ENCODE measurements around the gene AIFM3.
"Not testable (repeated sequence)": the region's sequence is repeated elsewhere in the genome, so short reads cannot be mapped to it uniquely, and the experiment has no call there.

The AIFM3 gene, protein sequence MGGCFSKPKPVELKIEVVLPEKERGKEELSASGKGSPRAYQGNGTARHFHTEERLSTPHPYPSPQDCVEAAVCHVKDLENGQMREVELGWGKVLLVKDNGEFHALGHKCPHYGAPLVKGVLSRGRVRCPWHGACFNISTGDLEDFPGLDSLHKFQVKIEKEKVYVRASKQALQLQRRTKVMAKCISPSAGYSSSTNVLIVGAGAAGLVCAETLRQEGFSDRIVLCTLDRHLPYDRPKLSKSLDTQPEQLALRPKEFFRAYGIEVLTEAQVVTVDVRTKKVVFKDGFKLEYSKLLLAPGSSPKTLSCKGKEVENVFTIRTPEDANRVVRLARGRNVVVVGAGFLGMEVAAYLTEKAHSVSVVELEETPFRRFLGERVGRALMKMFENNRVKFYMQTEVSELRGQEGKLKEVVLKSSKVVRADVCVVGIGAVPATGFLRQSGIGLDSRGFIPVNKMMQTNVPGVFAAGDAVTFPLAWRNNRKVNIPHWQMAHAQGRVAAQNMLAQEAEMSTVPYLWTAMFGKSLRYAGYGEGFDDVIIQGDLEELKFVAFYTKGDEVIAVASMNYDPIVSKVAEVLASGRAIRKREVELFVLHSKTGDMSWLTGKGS

DNA sequence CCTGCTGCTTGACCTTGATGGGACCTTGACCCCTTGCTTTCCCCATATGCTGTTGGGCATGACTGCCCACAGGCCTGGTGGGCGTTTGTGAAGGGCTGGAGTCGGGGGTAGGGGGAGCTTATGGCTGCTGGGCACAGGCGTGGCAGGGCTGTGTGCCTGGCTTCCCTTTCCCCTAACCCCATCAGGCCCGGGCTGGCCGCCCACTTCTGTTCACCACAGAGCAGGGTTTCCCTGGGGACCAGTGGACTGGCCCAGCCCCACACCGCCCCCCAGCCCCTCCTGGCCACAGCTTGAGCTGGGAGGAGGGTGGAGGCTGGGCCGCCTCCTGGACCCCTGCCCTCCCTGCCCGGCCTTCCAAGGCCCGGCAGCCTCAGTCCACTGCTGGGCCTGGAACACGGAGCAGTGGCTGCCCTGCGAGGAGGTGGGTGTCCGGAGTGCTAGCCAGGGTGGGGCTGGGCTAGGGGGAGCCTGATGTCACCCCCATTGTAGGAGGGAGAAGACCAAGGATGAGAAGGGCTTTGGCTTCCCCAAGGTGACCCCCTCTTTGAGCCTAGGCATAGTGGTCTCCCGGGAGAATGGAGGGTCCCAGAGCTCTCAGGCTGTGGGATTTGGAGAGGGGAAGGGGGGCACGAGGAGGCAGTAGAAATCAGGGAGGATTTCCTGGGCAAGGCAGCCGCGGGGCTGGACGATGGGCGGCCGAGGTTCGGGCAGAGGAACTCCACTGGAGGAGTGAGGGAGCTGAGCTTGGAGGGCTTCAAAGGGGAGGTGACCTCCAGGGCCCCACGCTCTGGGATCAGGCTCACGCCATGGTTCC lies at the start of gene AIFM3:
Gene AIFM3, plus strand, starts transcription at position 373 of the 814 bp plus-strand sequence. CDS start 690 bp downstream, outside the sequence.
- no peak for DNase-seq (ENCODE audit: low read depth in 2 of 2)

GRCh38 chr22:20918663-20919218 lies 48.3 kb upstream of the AIFM3 start:
- no peak for DNase-seq (ENCODE audit: low read depth in 2 of 2)

- no peak for DNase-seq (ENCODE audit: low read depth in 2 of 2)
Observed at GRCh38 chr22:20919718-20920117, 47.3 kb upstream of the AIFM3 start.

DNA sequence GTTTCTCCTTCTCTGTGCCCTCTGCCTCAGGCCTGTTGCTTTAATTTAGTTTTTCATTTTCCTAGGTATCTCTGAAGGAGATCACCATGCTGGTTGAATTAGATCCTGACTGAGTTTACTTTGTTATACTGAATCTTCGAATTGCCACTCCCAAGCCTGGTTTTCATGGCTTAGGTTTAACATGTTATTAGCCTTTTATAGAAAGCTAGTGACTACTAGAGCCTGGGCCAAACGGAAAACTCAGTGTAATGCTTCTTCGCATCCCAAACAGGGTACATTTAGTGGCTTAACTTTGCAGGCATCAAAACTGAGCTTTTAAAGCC lies 46.2 kb upstream of the AIFM3 start:
- DNase-seq (ENCODE audit: low read depth in 2 of 2), result no peak

DNA sequence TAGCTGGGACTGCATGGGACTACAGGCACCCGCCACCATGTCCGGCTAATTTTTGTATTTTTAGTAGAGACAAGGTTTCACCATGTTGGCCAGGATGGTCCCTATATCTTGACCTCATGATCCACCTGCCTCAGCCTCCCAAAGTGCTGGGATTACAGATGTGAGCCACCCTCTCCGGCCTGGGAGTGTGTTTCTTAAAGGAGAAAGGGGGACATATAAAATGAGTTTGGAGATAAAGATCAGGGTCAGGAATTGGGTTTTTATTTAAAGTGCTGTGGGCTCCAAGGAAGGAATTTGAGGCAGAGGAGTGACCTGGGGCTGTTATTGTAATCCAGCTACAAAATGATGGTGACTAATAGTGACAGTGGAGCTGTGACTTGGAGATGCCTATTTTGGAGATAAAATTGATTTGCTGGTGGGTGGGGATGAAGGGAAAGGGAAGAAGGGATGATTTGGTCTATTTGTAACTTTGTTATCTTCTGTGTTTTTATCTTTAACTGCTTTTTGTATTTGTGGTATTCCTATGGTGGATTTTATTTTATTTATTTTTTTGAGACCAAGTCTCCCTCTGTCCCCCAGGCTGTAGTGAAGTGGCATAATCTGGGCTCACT lies 44.8 kb upstream of the AIFM3 start:
- DNase-seq (ENCODE audit: low read depth in 2 of 2), result no peak

DNA sequence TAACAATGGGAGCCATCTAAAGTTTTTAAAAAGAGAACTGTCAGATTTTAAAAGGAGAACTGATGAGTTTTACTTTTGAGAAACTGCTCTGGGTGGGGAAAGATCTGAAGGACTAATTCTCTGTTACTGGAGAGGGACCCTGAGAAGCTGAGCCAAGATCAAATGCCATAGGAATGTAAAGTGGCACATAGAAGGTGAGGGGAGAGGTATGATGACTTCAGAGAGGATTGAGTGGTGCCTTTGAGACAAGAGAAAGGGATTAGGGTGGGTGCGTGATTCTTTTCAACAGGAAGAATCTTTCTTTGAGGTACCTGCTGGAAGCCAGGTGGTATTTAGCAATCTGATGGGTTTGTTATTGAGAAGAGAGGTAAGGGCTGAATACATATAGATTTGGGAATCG lies 40.8 kb upstream of the AIFM3 start:
- DNase-seq (ENCODE audit: low read depth in 2 of 2), result no peak

GRCh38 chr22:20927940-20928572 lies 39.0 kb upstream of the AIFM3 start:
- no peak for DNase-seq (ENCODE audit: low read depth in 2 of 2)

DNA sequence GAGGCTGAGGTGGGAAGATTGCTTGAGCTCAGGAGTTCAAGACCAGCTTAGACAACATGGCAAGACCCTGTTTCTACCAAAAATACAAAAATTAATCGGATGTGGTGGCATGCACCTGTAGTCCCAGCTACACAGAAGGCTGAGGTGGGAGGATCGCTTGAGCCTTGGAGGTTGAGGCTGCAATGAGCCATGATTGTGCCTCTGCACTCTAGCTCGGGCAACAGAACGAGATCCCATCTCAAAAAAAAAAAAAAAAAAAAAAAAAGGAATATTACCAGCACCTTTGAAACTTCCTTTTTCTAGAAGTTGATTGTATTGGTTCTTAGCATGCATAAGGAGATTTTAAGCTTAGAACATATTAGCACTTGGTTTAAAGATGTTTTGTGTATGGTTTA lies 38.5 kb upstream of the AIFM3 start:
- no peak for DNase-seq (ENCODE audit: low read depth in 2 of 2)

GRCh38 chr22:20930004-20930403 lies 37.1 kb upstream of the AIFM3 start:
- DNase-seq (ENCODE audit: low read depth in 2 of 2), result no peak

DNA sequence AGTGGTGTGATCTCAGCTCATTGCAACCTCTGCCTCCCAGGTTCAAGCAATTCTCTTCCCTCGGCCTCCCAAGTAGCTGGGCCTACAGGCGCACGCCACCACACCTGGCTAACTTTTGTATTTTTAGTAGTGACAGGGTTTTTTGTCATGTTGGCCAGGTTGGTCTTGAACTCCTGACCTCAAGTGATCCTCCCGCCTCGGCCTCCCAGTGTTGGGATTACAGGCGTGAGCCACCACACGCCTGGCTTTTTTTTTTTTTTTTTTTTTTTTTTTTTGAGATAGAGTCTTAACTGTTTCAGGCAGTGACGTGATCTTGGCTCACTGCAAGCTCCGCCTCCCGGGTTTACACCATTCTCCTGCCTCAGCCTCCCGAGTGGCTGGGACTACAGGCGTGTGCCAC lies 36.6 kb upstream of the AIFM3 start:
- not testable (repeated sequence) for DNase-seq (ENCODE audit: low read depth in 2 of 2)

DNA sequence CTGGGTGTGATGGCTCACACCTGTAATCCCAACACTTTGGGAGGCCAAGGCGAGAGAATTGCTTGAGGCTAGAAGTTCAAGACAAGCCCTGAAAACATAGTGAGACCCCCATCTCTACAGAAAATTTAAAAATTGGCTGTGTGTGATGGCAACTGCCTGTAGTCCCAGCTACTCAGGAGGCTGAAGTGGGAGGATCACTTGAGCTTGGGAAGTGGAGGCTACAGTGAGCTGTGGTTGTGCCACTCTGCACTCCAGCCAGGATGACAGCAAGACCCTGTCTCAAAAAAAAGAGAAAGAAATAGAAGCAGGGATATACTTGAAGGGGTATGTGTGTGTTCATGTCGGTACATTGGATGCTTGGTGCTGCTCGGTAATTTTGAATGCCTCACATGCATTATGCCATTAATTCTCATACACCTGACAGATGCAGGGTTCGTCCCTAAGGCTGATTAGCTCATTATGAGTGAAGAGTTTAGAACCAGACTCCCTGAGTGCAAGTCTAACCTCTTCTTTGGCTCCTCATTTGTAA lies 35.9 kb upstream of the AIFM3 start:
- no peak for DNase-seq (ENCODE audit: low read depth in 2 of 2)

DNA sequence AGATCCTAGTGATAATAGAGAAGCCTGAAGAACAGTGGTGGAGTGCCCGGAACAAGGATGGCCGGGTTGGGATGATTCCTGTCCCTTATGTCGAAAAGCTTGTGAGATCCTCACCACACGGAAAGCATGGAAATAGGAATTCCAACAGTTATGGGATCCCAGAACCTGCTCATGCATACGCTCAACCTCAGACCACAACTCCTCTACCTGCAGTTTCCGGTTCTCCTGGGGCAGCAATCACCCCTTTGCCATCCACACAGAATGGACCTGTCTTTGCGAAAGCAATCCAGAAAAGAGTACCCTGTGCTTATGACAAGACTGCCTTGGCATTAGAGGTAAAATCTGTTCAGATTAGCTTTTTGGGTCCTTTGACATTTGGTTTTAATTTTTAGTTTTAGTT lies 33.1 kb upstream of the AIFM3 start:
- no peak for DNase-seq (ENCODE audit: low read depth in 2 of 2)

DNA sequence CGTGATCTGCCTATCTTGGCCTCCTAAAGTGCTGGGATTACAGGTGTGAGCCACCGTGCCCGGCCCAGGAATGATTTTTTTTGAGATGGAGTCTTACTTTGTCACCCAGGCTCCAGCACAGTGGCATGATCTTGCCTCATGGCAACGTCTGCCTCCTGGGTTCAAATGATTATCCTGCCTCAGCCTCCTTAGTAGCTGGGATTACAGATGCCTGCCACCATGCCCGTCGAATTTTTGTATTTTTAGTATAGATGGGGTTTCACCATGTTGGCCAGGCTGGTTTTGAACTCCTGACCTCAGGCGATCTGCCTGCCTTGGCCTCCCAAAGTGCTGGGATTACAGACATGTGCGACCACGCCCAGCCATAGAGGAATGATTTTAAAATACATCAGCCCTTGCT lies 32.0 kb upstream of the AIFM3 start:
- not testable (repeated sequence) for DNase-seq (ENCODE audit: low read depth in 2 of 2)

- not testable (repeated sequence) for DNase-seq (ENCODE audit: low read depth in 2 of 2)
Observed at GRCh38 chr22:20935780-20936539, 31.1 kb upstream of the AIFM3 start.

GRCh38 chr22:20937031-20937793 lies 29.8 kb upstream of the AIFM3 start:
- DNase-seq (ENCODE audit: low read depth in 2 of 2), result no peak

DNA sequence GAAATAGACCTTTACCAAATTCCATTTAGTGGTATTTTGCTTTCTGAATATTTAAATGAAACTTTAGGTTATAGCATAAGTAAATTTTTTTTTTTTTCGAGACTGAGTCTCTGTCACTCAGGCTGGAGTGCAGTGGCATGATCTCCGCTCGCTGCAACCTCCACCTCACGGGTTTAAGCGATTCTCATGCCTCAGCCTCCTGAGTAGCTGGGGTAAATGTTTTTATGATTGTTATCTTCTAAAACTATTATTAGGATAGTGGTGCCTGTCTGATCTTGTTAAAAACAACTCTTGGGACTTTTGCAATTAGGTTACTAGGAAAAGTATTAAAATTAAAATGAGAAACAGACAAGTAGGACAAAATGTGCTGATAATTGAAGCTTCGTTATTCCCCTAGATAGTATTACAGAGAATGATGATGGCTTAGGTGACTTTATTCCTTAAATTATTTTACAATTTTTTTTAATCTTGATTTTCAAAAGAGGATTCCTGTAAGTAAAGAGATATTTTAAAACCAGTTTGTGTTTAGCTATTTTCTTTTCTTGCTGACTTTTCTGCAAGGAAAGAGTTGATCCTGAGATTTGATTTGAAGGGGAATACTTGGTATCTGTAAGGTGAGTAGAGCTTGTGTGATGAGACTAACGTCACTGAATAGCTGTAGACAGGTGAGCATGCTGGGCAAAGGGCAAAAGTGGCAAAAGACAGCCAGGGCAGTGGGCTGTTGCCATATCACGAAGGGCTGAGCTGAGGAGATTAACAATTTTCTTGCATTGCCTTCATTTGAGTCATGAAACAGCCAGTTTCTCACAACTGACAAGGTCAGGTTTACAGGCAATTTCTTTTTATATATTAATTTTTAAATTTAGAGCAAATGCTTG lies 29.0 kb upstream of the AIFM3 start:
- no peak for DNase-seq (ENCODE audit: low read depth in 2 of 2)

- DNase-seq (ENCODE audit: low read depth in 2 of 2), result not testable (repeated sequence)
Observed at GRCh38 chr22:20939457-20940185, 27.4 kb upstream of the AIFM3 start.

DNA sequence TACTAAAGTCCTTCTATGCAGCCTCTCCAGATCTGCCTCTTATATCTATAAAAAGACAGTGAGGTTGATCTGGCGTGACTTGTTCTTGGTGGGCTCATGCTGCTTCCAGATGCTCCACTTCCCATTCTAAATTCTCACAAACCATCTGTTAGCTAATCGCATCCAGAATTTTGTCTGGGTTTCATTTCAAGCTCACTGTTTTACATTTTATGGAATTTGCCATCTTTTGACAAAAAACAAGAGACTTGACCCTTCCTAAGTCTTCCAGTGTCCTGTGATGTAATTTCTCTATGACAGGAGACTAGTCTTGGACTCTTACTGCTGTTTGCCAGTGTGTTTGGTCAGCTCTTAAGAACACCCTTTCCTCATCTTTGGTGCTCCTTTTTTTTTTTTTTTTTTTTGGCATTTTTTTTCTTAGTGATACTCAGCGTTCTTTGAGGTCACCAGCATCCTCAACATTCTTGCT lies 26.8 kb upstream of the AIFM3 start:
- no peak for DNase-seq (ENCODE audit: low read depth in 2 of 2)
